Occipital lobe (tissue), 2 donors: ENCODE results near the gene NEU1. TPM values are rescaled to one million over a fixed set of nuclear protein-coding genes. Genes with fewer than 3 reads are reported as not detected.

Experiments
- DNase-seq: peaks from one replicate; lab custom pipeline; 2025; lab: John Stamatoyannopoulos, UW
- total RNA-seq: library from RNA; depleted of rRNA; stranded (reverse); fragments of >200 nt; gene quantifications from one replicate; pipeline ENCODE4 v1.2.3, GENCODE V29; 2014

The NEU1 gene
- total RNA-seq, 1 donor from 2014 or later = 20.3 TPM

GRCh38 chr6:31896493-31896855 lies 33.9 kb upstream of the NEU1 start:
- DNase-seq = no peak

GRCh38 chr6:31892821-31893220 lies 30.2 kb upstream of the NEU1 start:
- DNase-seq = no peak

GRCh38 chr6:31889331-31889972 lies 26.8 kb upstream of the NEU1 start:
- DNase-seq = no peak

- DNase-seq = no peak
These were observed 25.9 kb upstream of the NEU1 start for GRCh38 chr6:31888276-31889258.

GRCh38 chr6:31887173-31888007 lies 24.8 kb upstream of the NEU1 start:
- DNase-seq = no peak

- no peak for DNase-seq
These were observed 23.9 kb upstream of the NEU1 start for GRCh38 chr6:31886541-31886991.

GRCh38 chr6:31884528-31885035 lies 22.0 kb upstream of the NEU1 start:
- no peak for DNase-seq

- DNase-seq = no peak
These were observed 21.1 kb upstream of the NEU1 start for GRCh38 chr6:31883676-31884075.

GRCh38 chr6:31882344-31882743 lies 19.7 kb upstream of the NEU1 start:
- DNase-seq = no peak

GRCh38 chr6:31881136-31881859 lies 18.7 kb upstream of the NEU1 start:
- DNase-seq = no peak

- no peak for DNase-seq
These were observed 18.0 kb upstream of the NEU1 start for GRCh38 chr6:31880616-31881015.

GRCh38 chr6:31879901-31880300 lies 17.3 kb upstream of the NEU1 start:
- no peak for DNase-seq

GRCh38 chr6:31879143-31879542 lies 16.5 kb upstream of the NEU1 start:
- no peak for DNase-seq

GRCh38 chr6:31878726-31879125 lies 16.1 kb upstream of the NEU1 start, which contains the start of gene SLC44A4:
TSS of gene SLC44A4 (minus strand) at chr6:31878997. CDS start at chr6:31878980, 17 bp downstream.
- no peak for DNase-seq

GRCh38 chr6:31878222-31878621 lies 15.6 kb upstream of the NEU1 start:
- DNase-seq = no peak

GRCh38 chr6:31877651-31878161 lies 15.1 kb upstream of the NEU1 start:
- no peak for DNase-seq

- no peak for DNase-seq
These were observed 14.6 kb upstream of the NEU1 start for GRCh38 chr6:31877125-31877650.

GRCh38 chr6:31876357-31876756 lies 13.7 kb upstream of the NEU1 start:
- DNase-seq = no peak

GRCh38 chr6:31875877-31876276 lies 13.3 kb upstream of the NEU1 start:
- no peak for DNase-seq

- no peak for DNase-seq
These were observed 12.4 kb upstream of the NEU1 start for GRCh38 chr6:31874836-31875572.
